Neural cell (in vitro differentiated cells): Measurements from ENCODE around the gene AMH.

Source experiments
- CTCF ChIP-seq: fragments of 450-650 bp; IDR thresholded peaks from 2 replicates; pipeline ENCODE4 v1.5.1; 2014; ENCODE audit warnings: antibody characterized with exemption, mild to moderate bottlenecking, moderate library complexity; ENCODE audit not compliant: poor library complexity, severe bottlenecking
- EP300 ChIP-seq: fragments of 450-650 bp; conservative IDR thresholded peaks from 2 replicates; pipeline ENCODE4 v1.6.1; 2014; ENCODE audit warnings: antibody characterized with exemption, mild to moderate bottlenecking, moderate library complexity; ENCODE audit not compliant: poor library complexity, severe bottlenecking
- EZH2 ChIP-seq: fragments of 200-600, 300-800 bp; shearing (Covaris generic), sonication (generic); IDR thresholded peaks from 2 replicates; pipeline ENCODE4 v1.6.1; 2014; ENCODE audit warnings: antibody characterized with exemption, low read length, borderline replicate concordance, mild to moderate bottlenecking; ENCODE audit not compliant: insufficient read depth, poor library complexity, severe bottlenecking
- POLR2AphosphoS5 ChIP-seq: IDR thresholded peaks from 2 replicates; pipeline ENCODE4 v1.6.1; 2012
- RAD21 ChIP-seq: fragments of 450-650 bp; conservative IDR thresholded peaks from 2 replicates; pipeline ENCODE4 v1.6.1; 2014; ENCODE audit warnings: antibody characterized with exemption, mild to moderate bottlenecking, moderate library complexity
- REST ChIP-seq: IDR thresholded peaks from 2 replicates; pipeline ENCODE4 v1.6.1; 2012; ENCODE audit warnings: borderline replicate concordance
- TAF1 ChIP-seq: IDR thresholded peaks from 2 replicates; pipeline ENCODE4 v1.6.1; 2012; ENCODE audit warnings: low read depth

- TF ChIP-seq CTCF (no peak), TAF1 (no peak), POLR2AphosphoS5 (no peak), REST (no peak), EZH2 (no peak), RAD21 (no peak), EP300 (no peak)
Measured at GRCh38 chr19:2290441-2291184, 41.5 kb downstream of the AMH start.
